HL-60 (cell line): Measurements from ENCODE around the gene GCNT2.

ENCODE experiments used
- DNase-seq, 2 experiments: peaks; one replicate each; pipeline ENCODE4 v3.0.0-alpha.2; 2010 to 2020; ENCODE audit warnings: low read depth in 1 of 2, low spot score in 1 of 2
- H3K27ac ChIP-seq: fragments of 250-450 bp; sonication (Bioruptor Pico); replicated peaks from 2 replicates; pipeline ENCODE4 v1.5.1; 2020; ENCODE audit warnings: mild to moderate bottlenecking, moderate library complexity
- H3K27me3 ChIP-seq: fragments of 250-450 bp; sonication (Bioruptor Pico); 2 replicates; pipeline ENCODE4 v1.5.1; 2021; ENCODE audit warnings: mild to moderate bottlenecking, moderate library complexity; ENCODE audit not compliant: insufficient read depth, poor library complexity, severe bottlenecking
- H3K4me3 ChIP-seq: replicated peaks from 2 replicates; pipeline ENCODE4 v1.5.1; 2011; ENCODE audit warnings: mild to moderate bottlenecking, control low read depth, low read length; ENCODE audit not compliant: insufficient read depth
- CTCF ChIP-seq: IDR thresholded peaks from one replicate; pipeline ENCODE4 v1.5.1; 2011; ENCODE audit warnings: low read length, control low read depth, inconsistent platforms; ENCODE audit not compliant: insufficient read depth
- GABPA ChIP-seq: IDR thresholded peaks from 2 replicates; pipeline ENCODE4 v1.6.1; 2012; ENCODE audit warnings: low read depth
- POLR2AphosphoS5 ChIP-seq: IDR thresholded peaks from 2 replicates; pipeline ENCODE4 v1.6.1; 2012; ENCODE audit warnings: low read depth
- SPI1 ChIP-seq: IDR thresholded peaks from 2 replicates; pipeline ENCODE4 v1.6.1; 2012; ENCODE audit warnings: low read depth, mild to moderate bottlenecking, borderline replicate concordance
- TF ChIP-seq, protein P1 (sequence below): IDR thresholded peaks from 2 replicates; pipeline ENCODE4 v1.6.1; 2012; ENCODE audit warnings: low read depth; ENCODE audit not compliant: insufficient replicate concordance

GCNT2 gene

DNA sequence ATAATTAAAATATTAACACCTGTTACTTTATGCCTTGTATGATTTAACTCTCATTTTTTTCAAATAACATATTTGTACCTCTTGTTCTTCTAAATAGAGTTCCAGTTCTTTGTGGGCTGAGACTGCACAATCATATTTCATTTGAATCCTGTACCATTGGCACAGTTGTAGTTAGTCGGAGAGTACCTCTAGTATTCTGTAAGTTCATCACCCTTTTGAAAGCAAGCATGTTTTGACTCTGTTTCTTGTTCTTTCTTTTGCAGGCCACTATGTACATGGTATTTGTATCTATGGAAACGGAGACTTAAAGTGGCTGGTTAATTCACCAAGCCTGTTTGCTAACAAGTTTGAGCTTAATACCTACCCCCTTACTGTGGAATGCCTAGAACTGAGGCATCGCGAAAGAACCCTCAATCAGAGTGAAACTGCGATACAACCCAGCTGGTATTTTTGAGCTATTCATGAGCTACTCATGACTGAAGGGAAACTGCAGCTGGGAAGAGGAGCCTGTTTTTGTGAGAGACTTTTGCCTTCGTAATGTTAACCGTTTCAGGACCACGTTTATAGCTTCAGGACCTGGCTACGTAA, 105.1 kb downstream of the GCNT2 start:
- Histone ChIP-seq H3K4me3 (no peak overlapping the region), H3K27ac (no peak overlapping the region), H3K27me3 (no peaks in the 10 kb centered on the region)
- DNase-seq: no peak
- TF ChIP-seq SPI1 (no peak), GABPA (no peak), POLR2AphosphoS5 (no peak), CTCF (no peak)
- TF ChIP-seq, protein P1, sequence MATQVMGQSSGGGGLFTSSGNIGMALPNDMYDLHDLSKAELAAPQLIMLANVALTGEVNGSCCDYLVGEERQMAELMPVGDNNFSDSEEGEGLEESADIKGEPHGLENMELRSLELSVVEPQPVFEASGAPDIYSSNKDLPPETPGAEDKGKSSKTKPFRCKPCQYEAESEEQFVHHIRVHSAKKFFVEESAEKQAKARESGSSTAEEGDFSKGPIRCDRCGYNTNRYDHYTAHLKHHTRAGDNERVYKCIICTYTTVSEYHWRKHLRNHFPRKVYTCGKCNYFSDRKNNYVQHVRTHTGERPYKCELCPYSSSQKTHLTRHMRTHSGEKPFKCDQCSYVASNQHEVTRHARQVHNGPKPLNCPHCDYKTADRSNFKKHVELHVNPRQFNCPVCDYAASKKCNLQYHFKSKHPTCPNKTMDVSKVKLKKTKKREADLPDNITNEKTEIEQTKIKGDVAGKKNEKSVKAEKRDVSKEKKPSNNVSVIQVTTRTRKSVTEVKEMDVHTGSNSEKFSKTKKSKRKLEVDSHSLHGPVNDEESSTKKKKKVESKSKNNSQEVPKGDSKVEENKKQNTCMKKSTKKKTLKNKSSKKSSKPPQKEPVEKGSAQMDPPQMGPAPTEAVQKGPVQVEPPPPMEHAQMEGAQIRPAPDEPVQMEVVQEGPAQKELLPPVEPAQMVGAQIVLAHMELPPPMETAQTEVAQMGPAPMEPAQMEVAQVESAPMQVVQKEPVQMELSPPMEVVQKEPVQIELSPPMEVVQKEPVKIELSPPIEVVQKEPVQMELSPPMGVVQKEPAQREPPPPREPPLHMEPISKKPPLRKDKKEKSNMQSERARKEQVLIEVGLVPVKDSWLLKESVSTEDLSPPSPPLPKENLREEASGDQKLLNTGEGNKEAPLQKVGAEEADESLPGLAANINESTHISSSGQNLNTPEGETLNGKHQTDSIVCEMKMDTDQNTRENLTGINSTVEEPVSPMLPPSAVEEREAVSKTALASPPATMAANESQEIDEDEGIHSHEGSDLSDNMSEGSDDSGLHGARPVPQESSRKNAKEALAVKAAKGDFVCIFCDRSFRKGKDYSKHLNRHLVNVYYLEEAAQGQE: no peak

- no peak for DNase-seq
- Histone ChIP-seq H3K27me3 (no peaks in the 10 kb centered on the region), H3K4me3 (no peak overlapping the region), H3K27ac (no peak overlapping the region)
- TF ChIP-seq, protein P1: no peak
- no peak for TF ChIP-seq SPI1
- TF ChIP-seq POLR2AphosphoS5: no peak
- TF ChIP-seq GABPA: no peak
- TF ChIP-seq CTCF: no peak
Measured at GRCh38 chr6:10627800-10628199, 106.6 kb downstream of the GCNT2 start.

DNA sequence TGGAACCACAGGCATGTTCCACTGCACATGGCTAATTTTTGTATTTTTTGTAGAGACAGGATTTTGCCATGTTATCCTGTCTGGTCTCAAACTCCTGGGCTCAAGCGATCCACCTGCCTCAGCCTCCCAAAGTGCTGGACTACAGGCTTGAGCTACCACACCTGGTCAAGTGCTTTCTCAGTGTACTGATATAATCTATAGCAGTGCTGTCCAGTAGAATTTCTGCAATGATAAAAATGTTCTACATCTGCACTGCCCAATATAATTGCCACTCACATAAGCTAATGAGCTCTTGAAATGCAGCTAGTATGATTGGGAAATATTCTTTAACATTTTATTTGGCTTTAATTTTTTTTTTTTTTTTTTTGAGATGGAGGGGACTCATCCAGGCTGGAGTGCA, 109.0 kb downstream of the GCNT2 start:
- H3K4me3 ChIP-seq: no peak overlapping the region
- no peak for DNase-seq
- H3K27me3 ChIP-seq: no peaks in the 10 kb centered on the region
- TF ChIP-seq GABPA: no peak
- no peak for TF ChIP-seq CTCF
- TF ChIP-seq, protein P1: no peak
- no peak for TF ChIP-seq POLR2AphosphoS5
- TF ChIP-seq SPI1: no peak
- no peak overlapping the region for H3K27ac ChIP-seq
